Measurements from ENCODE around the gene TOMM20L.

The TOMM20L gene

GRCh38 chr14:58427281-58428117 lies 31.8 kb downstream of the TOMM20L start, which contains the start of the genes KIAA0586 and TIMM9 (continued):
- TF ChIP-seq ZNF18 (tag by site-specific recombination; IDR thresholded peaks at IDR 0.05) (peak; percentile 91), PRDM1 (tag by site-specific recombination; IDR thresholded peaks at IDR 0.05) (peak; percentile 73; the same call in 1 of the 2 replicates), ZNF223 (tag by site-specific recombination; IDR thresholded peaks at IDR 0.05) (no peak), INSM2 (tag by site-specific recombination; IDR thresholded peaks at IDR 0.05) (peak; percentile 42; the same call in 1 of the 2 replicates), SP7 (tag by site-specific recombination; IDR thresholded peaks at IDR 0.05) (peak; percentile 79), ZNF221 (tag by site-specific recombination; IDR thresholded peaks at IDR 0.05; ENCODE audit: borderline replicate concordance) (no peak), ZNF24 (tag by site-specific recombination; IDR thresholded peaks at IDR 0.05) (0 out of 2 replicates have a peak, but pooled peaks have one; percentile 26), HOXD13 (CRISPR knock-in tag; IDR thresholded peaks at IDR 0.05; ENCODE audit: borderline replicate concordance) (no peak), ZNF292 (tag by site-specific recombination; IDR thresholded peaks at IDR 0.05; ENCODE audit: borderline replicate concordance, low read depth) (no peak), ZNF214 (tag by site-specific recombination; IDR thresholded peaks at IDR 0.05; ENCODE audit: borderline replicate concordance) (no peak), REPIN1 (tag by site-specific recombination; IDR thresholded peaks at IDR 0.05; ENCODE audit: low read depth) (peak; percentile 7; the same call in 1 of the 2 replicates), ZNF174 (tag by site-specific recombination; IDR thresholded peaks at IDR 0.05) (no peak; the same call in 1 of the 2 replicates), HIC1 (tag by site-specific recombination; IDR thresholded peaks at IDR 0.05) (peak; percentile 70; the same call in 1 of the 2 replicates), ZNF645 (tag by site-specific recombination; IDR thresholded peaks at IDR 0.05) (no peak), ZNF132 (tag by site-specific recombination; IDR thresholded peaks at IDR 0.05; ENCODE audit: borderline replicate concordance) (no peak), PRDM2 (tag by site-specific recombination; IDR thresholded peaks at IDR 0.05; ENCODE audit: borderline replicate concordance) (no peak), OVOL3 (tag by site-specific recombination; IDR thresholded peaks at IDR 0.05) (peak; percentile 98), ZNF10 (tag by site-specific recombination; IDR thresholded peaks at IDR 0.05) (no peak), ZBTB17 (tag by site-specific recombination; IDR thresholded peaks at IDR 0.05) (peak; percentile 56), ZNF112 (tag by site-specific recombination; IDR thresholded peaks at IDR 0.05) (no peak), MZF1 (tag by site-specific recombination; IDR thresholded peaks at IDR 0.05; ENCODE audit: borderline replicate concordance) (0 out of 2 replicates have a peak, but pooled peaks have one; percentile 27), ZNF366 (tag by site-specific recombination; conservative IDR thresholded peaks at IDR 0.05) (no peak), ZNF280C (tag by site-specific recombination; IDR thresholded peaks at IDR 0.05) (no peak), GLIS2 (tag by site-specific recombination; IDR thresholded peaks at IDR 0.05) (no peak)
